C1 segment of cervical spinal cord (tissue), 14 donors: ENCODE measurements around the gene AHSG.
A peak's percentile ranks its signal among the peaks of the same experiment; 100 is the strongest.

Experiments
- DNase-seq, 14 donors: peaks; one replicate each; lab custom pipeline; 2025; lab: John Stamatoyannopoulos, UW

AHSG gene

DNA sequence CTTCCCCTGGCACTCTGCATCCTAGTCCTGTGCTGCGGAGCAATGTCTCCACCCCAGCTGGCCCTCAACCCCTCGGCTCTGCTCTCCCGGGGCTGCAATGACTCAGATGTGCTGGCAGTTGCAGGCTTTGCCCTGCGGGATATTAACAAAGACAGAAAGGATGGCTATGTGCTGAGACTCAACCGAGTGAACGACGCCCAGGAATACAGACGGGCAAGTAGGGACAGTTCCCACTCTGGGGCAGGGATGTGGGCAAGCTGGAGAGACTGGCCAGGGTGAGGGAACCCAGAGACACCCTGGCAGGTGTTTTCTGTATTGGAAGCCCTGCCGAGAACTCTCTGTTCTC lies 27.6 kb downstream of the AHSG start:
- peak in 7 of 14 donors; percentile 7 to 74 (median 26) for DNase-seq

DNA sequence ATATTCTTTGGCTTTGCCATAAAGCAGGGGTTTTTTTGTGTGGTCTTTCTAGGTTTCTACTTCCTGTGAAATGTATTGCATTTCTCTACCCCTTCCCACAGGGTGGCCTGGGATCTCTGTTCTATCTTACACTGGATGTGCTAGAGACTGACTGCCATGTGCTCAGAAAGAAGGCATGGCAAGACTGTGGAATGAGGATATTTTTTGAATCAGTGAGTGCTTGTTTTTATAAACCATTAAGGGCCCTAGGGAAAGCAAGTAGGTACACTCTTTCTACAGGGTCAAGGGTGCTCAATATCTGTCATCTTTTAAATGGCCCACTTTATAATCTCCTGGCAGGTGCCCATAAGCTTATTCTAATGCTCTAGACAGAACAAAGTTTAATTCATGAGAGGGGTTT lies 28.1 kb downstream of the AHSG start:
- DNase-seq: no peak

DNA sequence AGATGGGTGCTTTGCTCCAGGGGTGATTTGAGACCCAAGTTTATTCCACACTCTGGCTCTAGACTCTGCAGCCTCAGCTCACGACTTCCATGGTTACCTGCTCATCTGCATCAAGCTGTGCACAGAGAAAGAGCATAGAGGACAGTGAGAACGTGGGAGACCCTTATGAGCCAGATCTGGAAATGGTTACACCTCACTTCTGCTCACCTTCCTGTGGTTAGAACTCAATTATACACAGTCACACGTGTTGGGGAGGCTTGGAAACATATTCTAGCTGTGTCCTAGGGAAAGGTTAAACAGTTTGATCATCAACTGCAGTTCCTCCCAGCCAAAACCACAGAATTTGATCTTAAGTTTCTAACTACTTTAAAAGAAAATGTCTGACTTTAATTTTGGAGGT lies 29.2 kb downstream of the AHSG start:
- no peak for DNase-seq

DNA sequence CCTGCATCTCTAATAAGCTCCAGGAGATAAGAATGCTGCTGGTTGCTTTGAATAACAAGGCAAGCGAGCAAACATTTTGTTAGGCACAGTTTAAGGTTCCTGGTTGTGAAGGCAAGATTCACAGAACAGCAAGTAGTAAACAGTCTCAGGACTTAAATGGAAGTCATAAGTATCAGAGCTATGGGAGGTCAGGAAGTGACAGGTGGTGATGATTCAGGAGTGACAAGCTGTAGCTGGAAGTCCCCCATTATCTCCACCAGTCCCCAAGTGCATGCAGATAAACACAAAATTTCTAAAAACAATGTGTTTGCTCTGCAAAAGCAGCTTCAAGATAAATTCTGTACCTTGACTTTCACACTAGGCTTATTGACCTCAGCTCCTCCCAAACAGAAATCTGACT lies 30.6 kb downstream of the AHSG start:
- DNase-seq: no peak

DNA sequence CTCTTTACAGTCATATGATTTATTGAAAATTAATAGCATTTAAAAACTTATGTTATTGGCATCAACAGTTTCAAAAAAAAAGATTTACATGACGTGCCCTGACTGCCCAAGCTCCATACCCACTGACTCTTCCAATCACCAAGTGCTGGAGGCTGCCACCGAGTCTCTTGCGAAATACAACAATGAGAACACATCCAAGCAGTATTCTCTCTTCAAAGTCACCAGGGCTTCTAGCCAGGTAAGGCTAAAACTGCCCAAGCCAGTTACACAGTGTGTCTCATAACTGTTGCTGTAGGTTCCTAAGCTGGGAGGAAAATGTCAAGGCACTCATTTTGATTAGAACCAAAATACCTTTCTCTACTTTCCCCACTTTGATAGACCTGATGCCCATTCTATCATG lies 31.8 kb downstream of the AHSG start:
- DNase-seq: no peak

DNA sequence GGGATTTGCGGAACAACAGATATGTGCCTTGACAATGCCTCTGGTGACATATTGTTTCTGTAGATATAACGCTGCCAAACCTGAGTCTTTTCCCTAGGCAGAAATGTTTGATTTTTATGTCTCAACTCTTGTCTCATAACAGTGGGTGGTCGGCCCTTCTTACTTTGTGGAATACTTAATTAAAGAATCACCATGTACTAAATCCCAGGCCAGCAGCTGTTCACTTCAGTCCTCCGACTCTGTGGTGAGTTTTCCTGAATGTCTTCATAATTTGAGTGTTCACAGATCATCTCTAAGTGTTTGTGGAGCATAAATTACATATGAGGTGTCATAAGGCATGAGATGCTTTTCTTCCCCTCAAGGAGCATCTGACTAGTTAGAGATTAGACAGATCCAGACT lies 33.2 kb downstream of the AHSG start:
- no peak for DNase-seq

DNA sequence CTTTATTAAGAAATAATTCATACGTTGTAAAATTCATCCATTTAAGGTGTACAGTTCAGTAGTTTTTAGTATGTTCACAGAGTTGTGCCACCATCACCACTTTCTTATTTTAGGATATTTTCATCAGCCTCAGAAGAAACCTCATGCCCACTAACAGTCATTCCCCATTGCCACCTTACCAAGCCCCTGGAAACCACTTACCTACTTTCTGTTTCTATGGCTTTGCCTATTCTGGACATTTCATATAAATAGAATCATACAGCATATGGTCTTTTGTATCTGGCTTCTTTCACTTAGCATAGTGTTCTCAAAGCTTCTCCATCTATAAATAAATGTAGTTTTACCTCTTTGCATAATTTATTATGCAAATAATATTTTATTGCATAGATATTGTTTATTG lies 34.0 kb downstream of the AHSG start:
- no peak for DNase-seq

DNA sequence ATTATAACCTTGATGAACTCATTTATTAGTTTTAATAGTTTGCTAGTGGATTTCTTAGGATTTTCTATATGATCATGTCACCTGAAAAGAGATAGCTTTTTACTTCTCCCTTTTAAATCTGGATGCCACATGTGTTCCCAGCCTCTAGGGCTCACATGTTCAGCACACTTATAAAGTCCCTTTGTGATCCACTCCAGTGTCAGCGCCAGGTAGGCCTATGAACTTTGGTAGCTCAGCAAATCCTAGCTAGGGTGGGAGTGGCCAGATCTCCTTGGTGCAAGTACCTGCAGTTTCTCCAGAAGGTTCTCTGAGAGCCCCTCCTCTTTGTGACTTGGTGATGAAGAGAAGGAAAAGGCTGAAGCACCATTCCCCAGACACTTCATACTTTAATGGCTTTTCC lies 36.0 kb downstream of the AHSG start:
- no peak for DNase-seq

DNA sequence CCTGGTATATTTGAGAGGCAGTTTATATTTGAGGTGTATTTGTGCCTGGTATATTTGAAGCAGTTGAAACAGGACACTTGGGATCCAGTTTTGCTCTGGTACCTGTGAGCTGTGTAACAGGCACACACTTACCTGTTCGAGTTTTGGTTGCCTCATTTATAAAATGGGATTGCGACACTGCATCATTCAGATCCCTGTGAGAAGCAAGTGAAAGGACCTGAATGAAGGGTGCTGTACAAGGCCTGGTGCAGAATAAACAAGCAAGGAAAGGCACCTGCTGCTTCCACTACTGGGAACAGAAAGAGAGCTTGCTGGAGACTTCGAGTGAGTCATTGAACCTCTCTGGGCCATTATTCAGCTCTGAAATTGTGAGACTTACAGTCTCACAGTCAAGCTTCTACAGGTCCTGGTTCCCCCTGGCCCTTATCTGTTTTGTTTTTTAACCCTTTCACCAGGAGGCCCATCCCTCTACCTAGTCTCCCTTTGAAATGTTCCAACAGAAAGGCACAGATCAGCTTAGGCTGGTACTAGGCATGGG lies 38.9 kb downstream of the AHSG start:
- DNase-seq: no peak

DNA sequence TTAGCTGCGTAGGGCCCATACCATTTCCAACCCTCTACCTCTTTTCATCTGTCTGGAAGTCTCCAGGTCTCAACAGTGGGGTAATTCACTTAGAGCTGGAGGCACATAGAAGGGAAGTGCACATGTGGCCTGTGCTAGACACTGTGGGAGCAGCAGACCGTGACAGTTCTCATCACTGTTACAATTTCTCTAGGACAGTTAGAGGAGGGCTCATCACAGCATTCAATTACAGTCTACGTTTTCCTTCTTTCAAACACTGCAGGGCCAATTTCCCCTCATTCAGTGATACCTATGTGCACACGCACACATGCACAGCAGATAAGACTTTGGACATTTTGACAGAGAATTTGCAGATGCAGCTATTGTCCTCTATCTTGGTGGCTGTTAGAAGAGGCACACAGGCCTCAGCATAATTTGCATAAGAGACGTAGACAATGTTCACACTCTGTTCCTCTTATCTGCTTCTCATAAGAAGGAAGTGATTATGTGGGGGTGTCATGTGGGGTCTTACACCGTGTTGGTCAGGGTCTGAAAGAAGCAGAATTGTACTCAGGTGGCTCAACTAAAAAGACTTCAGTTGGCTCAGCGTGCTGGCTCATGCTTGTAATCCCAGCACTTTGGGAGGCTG lies 40.3 kb downstream of the AHSG start:
- DNase-seq: no peak

DNA sequence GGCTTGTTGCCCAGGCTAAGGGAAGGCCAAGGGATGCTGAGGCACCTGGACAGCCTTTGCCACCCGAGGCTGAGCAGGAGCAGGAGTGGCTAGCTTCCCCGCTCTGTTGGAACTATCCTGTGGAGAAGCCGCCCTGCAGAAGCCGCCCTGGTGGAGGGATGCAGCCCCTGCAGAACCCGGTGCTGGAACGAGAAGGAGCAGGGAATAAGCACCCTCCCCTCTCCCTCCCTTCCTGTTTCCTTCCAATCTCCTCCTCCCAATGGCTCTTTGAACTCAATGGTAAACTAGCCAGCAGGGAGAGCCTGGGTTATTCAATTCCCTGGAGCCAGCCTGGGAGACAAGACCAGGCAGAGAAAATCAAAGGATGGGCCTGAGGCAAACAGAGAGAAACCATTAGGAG lies 41.1 kb downstream of the AHSG start:
- no peak for DNase-seq

DNA sequence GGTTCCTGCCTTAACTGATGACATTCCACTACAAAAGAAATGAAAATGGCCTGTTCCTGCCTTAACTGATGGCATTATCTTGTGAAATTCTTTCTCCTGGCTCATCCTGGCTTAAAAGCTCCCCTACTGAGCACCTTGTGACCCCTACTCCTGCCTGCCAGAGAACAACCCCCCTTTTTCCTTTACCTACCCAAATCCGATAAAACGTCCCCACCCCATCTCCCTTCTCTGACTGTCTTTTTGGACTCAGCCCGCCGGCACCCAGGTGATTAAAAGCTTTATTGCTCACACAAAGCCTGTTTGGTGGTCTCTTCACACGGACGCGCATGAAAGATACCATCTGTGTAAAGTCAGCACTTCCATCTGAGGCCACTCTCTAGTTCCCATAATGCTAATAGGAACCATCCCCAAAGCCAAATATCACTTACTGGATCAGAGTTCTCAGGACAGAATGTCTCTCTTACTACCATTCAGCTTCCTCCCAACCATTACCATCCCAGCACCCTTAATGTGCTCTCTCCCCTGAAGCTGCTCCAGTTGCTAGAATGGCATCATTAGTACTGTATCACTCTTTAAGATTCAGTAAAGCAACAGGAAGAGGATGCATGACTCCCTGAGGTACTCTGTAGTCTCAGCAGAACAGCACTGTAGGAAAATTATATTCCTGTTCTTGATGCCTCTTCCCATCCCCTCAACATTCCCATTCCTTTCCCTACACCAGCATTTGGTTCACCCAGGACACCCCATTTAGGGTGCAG lies 50.7 kb downstream of the AHSG start:
- DNase-seq: no peak

DNA sequence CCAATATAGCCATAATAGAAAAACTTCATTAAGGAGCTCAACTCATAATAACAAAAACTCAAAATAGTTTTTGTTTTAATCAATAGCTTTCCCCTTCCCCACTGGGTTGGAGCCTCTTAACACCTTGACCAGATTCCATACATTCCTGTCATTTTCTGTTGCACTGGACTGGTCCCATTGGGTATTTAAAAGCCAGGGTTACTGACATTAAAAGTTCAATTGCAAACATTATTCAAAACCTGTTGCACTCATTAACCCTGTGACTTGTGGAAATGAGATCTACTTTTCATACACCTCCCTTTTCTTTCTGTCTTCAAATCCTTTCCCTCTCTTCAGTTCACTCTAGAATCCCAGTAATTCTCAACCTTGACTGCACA lies 51.2 kb downstream of the AHSG start:
- no peak for DNase-seq

DNA sequence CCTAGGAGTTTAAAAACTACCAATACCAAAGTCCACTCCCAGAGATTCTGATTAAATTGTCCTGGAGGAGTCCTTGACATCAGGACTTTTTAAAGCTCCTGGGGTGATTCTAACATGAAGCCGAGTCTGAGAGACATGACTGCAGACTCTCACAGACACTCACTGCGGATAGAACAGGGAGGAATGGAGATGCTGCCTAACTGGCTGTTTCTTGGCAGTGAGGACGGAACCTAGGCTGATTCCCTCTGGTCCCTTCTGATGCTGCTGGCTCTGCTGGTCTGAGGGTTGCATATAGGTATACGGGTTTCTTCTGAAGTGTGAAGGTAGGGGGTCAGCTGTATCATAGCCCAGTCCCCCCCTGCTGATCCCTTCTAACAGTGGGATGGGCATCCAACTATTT lies 51.6 kb downstream of the AHSG start:
- no peak for DNase-seq

DNA sequence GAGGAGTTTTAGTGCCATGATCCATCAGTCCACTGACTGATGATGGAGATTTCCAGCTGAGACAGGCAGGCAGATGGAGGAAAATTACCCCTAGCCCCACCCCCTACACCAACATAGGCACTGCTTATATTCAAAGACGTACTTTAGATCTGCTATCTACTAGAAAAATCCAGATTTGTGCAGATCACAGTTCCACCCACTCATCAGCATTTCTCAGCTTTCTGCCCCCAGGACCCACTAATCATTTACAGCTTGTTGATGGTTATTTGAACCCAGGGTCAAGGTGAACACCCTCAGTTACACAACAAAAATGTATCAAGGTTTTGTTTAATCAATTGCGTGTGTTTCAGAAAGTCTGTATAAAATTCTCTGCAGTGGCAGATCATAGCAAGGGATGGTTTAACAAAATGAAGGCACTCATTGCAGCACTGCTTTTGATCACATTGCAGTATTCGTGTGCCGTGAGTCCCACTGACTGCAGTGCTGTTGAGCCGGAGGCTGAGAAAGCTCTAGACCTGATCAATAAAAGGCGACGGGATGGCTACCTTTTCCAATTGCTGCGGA lies 52.8 kb downstream of the AHSG start, which contains the start of gene HRG:
TSS of gene HRG (plus strand) at position 390 of the 564 bp plus-strand sequence. CDS start at position 408, 18 bp downstream.
- DNase-seq: no peak

DNA sequence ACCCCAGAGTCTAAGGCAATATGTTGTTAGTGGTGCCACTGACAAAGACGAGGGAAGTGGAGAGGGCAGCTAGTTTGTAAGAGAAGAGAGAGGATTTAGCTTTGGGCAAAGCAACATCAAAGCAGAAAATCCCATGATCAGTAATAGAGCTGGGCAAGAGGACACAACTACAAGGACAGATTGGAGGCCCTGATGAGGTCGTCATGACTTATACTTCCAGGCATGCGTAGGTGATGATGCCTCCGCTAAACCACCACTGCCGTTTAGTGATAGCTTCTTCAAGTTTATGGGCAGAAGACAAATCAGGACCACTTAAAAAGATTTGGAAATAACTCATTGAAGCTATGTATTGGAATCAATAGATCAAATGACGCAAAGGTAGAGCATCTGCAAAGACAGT lies 55.6 kb downstream of the AHSG start:
- DNase-seq: no peak

DNA sequence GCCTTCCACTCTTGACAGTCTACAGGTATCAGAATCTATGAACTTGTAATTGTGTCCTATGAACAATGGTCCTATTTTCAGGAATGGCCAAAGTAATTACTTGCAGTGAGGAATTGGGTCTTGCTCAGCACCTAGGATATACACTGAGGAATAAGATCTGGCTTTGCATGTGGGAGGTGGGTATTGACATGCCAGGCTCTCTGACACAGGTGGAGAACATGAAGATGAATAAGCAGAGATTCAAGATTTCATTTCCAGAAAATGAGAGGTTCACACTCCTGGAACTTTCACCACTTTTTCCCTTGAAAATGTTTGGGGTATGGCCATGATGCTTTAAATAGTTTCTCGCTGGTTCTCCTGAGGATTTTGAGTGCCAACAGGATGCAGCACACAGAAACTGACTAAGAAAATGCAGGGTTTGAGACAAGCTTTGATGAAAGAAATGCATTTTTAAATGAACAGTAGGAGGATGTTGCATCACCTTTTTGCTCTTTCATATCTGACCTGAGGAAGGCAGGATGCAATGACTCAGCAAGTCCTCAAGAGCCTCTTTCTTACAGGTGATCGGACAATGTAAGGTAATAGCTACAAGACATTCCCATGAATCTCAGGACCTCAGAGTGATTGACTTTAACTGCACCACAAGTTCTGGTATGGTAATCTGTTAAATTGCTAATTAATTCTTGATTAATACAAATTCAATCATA lies 56.7 kb downstream of the AHSG start:
- no peak for DNase-seq

DNA sequence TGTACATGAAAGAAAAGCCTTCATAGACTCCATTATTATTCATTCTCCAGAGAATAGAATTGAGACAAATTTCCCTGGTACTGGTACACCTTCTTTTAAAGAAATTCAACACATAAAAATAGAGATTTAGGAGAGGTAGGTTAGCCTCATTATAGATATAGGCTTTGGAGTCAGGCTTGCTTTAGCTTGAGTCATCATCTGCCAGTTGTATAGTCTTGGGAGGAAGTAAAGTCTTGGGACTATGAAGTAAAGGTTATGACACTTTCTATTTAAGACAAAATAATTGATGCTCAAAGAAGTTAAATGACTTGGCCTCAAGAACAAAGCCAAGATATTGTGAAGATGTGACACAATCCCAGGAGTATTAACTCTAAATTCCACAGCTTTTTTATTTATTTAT lies 57.3 kb downstream of the AHSG start:
- no peak for DNase-seq
